IPS-15b (cell line): ENCODE results near the gene GPR27.
A peak's percentile ranks its signal among the peaks of the same experiment; 100 is the strongest.

Experiments used
- H3K27me3 ChIP-seq: one replicate; pipeline ENCODE4 v1.6.1; 2013; ENCODE audit warnings: low read length; ENCODE audit not compliant: control insufficient read depth, insufficient read depth
- H3K36me3 ChIP-seq: one replicate; pipeline ENCODE4 v1.6.1; 2013; ENCODE audit warnings: low read length; ENCODE audit not compliant: control insufficient read depth, insufficient read depth
- H3K4me1 ChIP-seq: one replicate; pipeline ENCODE4 v1.6.1; 2013; ENCODE audit warnings: mild to moderate bottlenecking, low read length; ENCODE audit not compliant: control insufficient read depth, insufficient read depth
- H3K4me3 ChIP-seq: one replicate; pipeline ENCODE4 v1.5.1; 2013; ENCODE audit warnings: low read depth, low read length
- H3K9ac ChIP-seq: one replicate; pipeline ENCODE4 v1.6.1; 2013; ENCODE audit warnings: low read depth, mild to moderate bottlenecking, low read length
- H3K9me3 ChIP-seq: one replicate; pipeline ENCODE4 v1.6.1; 2013; ENCODE audit warnings: mild to moderate bottlenecking, low read length; ENCODE audit not compliant: control insufficient read depth, insufficient read depth

GPR27 gene

GRCh38 chr3:71721651-71722157, 32.0 kb upstream of the GPR27 start:
- Histone ChIP-seq H3K4me3 (no peak overlapping the region), H3K36me3 (no peaks in the 10 kb centered on the region), H3K4me1 (peaks cover 5% of the 10 kb centered on the region), H3K9ac (no peak overlapping the region), H3K9me3 (no peaks in the 10 kb centered on the region), H3K27me3 (peaks cover 35% of the 10 kb centered on the region)

GRCh38 chr3:71722693-71723092, 31.0 kb upstream of the GPR27 start:
- H3K36me3 ChIP-seq, result no peaks in the 10 kb centered on the region
- no peak overlapping the region for H3K4me3 ChIP-seq
- peaks cover 41% of the 10 kb centered on the region for H3K27me3 ChIP-seq
- H3K9ac ChIP-seq, result no peak overlapping the region
- H3K9me3 ChIP-seq, result no peaks in the 10 kb centered on the region
- H3K4me1 ChIP-seq, result peaks cover 5% of the 10 kb centered on the region

DNA sequence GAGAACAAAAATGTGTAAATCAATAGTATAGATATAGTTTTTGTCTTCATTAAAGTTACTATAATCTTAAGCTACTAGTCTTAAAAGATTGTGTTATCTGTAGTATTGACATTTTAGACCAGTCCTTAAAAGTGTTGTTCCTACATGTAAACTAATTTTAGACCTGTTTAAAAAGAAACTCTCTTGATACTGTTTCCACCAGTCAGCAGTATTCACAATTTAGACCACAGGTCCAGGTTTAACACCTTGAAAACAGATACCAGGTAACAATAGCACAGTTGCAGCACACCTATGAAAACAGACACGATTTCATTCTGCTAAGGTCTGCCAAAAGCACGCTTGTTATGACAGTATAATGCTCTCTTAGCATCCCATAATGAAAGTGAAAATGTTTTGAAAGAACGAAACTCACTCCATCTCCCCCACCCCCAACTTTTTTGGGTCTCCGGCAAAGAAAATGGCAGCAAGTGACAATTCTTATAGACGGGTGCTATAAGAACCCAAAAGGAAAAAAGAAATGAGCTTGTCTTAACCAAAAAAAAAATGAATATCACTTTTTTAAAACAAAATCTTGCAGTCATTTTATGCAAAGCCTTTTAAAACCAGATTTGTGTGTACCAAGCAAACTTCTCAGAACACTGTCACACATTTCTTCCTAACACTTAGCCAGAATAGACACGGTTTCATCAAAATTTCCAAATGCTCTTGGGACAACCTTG, 30.0 kb upstream of the GPR27 start:
- Histone ChIP-seq H3K27me3 (peaks cover 41% of the 10 kb centered on the region), H3K9ac (no peak overlapping the region), H3K4me3 (no peak overlapping the region), H3K9me3 (no peaks in the 10 kb centered on the region), H3K4me1 (peaks cover 5% of the 10 kb centered on the region), H3K36me3 (no peaks in the 10 kb centered on the region)

DNA sequence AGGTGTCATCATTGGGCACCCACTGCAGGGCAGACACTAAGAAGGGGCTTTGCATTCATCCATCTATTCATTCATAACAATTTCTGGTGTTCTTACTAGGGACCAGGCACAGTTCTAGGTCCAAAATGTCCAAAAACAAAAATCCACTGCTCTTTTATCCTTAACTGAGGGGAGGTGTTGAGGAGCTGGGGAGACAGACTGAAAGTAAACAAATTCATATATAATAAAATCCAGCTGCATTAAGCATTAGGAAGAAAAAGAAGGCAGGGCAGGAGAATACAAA, 29.5 kb upstream of the GPR27 start:
- peaks cover 41% of the 10 kb centered on the region for H3K27me3 ChIP-seq
- H3K36me3 ChIP-seq, result no peaks in the 10 kb centered on the region
- no peaks in the 10 kb centered on the region for H3K9me3 ChIP-seq
- H3K4me1 ChIP-seq, result peaks cover 6% of the 10 kb centered on the region
- peak overlapping the region; percentile 81 for H3K4me3 ChIP-seq
- no peak overlapping the region for H3K9ac ChIP-seq

DNA sequence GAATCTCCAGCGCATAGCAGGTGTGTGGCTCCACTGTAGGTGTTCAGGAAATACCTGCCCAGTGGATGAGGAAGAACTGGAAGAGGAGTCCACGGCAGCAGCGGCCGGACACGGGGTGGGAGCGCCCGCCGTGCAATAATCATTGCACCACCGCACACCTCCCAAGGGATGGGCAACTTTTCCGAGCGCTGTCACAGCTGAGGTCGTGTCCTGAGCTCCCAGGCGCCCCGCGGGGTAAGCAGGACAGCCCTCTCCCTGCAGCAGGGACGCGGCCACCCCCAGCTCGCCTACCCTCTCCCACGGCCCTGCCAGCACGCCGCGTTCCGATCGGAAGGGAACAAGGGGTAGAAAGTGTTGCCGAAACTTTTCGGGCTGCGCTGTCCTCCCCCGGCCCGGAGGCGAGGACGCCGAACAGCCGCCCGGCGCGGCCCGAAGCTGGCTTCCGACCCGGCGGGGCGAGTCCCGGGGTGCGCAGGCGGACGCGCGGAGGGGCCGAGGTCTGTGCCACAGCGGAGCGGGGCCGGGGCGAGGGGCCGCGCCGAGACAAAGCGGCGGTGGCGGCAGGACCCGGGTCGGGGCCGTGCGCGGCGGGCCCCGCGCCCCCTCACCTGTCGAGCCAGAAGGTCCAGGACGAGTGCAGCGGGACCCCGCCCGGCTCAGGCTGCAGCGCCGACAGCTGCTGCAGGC, 28.9 kb upstream of the GPR27 start:
- Histone ChIP-seq H3K9me3 (no peaks in the 10 kb centered on the region), H3K4me1 (peaks cover 12% of the 10 kb centered on the region), H3K27me3 (peaks cover 41% of the 10 kb centered on the region), H3K4me3 (peak overlapping the region; percentile 81), H3K36me3 (no peaks in the 10 kb centered on the region), H3K9ac (no peak overlapping the region)

DNA sequence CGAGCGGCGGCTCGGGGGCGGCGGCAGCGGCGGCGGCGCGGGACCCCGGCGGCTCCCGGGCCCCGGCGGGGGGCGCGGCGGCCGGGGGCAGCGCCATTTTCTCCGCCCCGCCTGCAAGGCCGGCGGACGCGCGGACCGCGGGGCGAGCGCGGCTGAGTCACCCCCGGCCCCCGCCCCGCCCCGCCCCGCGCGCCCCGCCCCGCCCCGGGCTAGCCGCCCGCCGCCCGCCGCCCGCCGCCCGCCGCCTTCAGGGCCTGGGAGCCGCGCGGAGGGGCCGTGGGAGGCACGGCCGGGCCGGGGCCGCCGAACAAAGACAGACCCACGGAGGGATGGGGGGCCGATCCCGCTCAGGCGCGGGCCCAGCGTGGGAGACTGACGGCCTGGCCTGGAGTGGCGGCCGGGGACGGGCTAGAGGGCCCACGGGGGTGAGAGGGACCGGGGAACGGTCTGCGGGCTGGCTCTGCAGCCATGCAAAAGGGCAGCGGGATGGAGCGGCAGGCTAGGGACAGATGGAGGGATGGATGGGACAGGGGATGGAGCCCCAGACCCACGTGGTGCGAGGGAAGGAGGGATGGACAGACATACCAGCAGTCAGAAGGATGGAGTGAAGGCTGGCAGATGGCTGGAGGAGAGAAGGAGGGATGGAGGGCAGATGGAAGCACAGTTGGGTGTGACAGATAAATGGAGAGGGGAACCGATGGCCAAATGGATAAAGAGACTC, 28.2 kb upstream of the GPR27 start, which contains the start of gene EIF4E3:
EIF4E3 (minus strand) TSS at position 132 of the 721 bp plus-strand sequence; CDS start at position 97, 35 bp downstream.
- Histone ChIP-seq H3K9me3 (no peaks in the 10 kb centered on the region), H3K9ac (no peak within 1 kb of the TSS), H3K36me3 (no peaks in the 10 kb centered on the region), H3K27me3 (peaks cover 41% of the 10 kb centered on the region), H3K4me3 (peak within 1 kb of the TSS; percentile 81), H3K4me1 (peaks cover 19% of the 10 kb centered on the region)

DNA sequence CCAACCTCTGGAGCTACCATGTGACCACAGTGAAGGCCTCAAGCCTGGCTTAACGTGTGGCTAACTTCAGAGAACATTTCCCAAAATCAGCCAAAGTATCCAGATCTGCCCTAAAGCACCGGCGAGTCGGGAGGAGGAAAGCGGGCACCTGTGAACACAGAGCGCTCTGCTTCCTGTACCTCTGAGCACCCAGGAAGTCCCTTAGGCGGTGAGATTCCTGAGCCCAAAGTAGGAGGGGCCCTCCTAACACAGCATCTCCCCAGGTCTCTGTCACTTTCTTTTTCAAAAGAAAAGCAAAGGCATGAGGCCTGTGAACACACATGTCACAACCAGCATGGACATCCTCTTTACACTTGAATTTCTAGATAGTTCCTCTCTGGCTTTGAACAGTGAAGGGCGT, 27.5 kb upstream of the GPR27 start:
- peak overlapping the region; percentile 61 for H3K4me3 ChIP-seq
- H3K9ac ChIP-seq, result no peak overlapping the region
- H3K27me3 ChIP-seq, result peaks cover 41% of the 10 kb centered on the region
- no peaks in the 10 kb centered on the region for H3K36me3 ChIP-seq
- peaks cover 19% of the 10 kb centered on the region for H3K4me1 ChIP-seq
- H3K9me3 ChIP-seq, result no peaks in the 10 kb centered on the region

DNA sequence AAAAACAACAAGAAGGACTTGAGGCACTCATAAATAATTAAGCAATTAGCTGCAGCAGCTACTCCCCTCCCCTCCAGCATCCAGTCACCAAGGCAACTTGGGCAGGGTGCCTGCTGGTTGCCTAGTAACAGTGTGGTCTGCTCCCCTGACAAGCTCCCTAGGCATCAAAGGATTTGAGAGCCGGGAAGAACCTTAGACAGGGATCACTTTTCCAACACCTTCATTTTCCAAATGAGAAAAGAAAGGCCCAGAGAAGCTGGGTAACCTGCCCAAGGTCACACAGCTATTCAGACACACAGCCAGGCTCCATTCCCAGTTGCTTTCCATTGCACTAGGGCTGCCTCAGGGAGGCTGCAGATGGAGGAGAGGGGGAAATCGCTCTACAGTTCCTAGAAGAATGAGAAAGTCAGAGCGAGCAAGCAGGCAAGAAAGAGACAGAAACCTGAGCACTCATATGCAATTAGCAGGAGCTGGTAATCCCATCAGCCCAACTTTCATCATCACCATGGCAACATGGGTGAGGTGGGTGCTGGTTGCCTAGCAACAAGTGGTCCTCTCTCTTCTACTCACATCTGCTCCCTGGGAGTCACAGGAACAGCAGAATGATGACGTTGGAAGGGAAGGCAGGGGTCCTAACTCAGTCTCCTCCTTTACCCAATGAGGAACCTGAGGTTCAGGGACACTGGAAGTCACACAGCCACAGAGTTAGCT, 24.9 kb upstream of the GPR27 start:
- Histone ChIP-seq H3K9me3 (no peaks in the 10 kb centered on the region), H3K36me3 (no peaks in the 10 kb centered on the region), H3K9ac (no peak overlapping the region), H3K4me3 (no peak overlapping the region), H3K4me1 (peaks cover 19% of the 10 kb centered on the region), H3K27me3 (peaks cover 25% of the 10 kb centered on the region)

GRCh38 chr3:71732637-71733036, 21.0 kb upstream of the GPR27 start:
- no peaks in the 10 kb centered on the region for H3K9me3 ChIP-seq
- H3K4me3 ChIP-seq, result no peak overlapping the region
- no peaks in the 10 kb centered on the region for H3K36me3 ChIP-seq
- no peaks in the 10 kb centered on the region for H3K27me3 ChIP-seq
- H3K4me1 ChIP-seq, result peaks cover 14% of the 10 kb centered on the region
- H3K9ac ChIP-seq, result no peak overlapping the region

DNA sequence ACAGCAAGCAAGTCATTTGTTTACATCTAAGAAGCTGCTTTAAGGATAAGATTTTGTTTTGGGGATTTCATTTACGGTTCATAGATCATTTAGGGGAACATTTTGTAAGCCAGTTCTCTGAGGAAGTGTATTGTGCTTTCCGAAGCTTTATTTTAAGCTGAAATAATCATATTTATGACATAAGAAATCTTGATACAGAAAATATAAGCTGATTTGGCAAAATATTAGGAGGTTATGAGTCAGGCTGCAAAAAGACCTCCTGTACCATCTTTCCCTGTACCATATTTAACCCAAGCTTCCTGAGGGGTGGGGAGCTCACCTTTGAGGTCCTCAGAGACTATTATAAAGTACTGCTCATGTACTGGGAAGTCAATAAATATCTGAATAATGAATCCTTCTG, 20.3 kb upstream of the GPR27 start:
- Histone ChIP-seq H3K9ac (no peak overlapping the region), H3K9me3 (no peaks in the 10 kb centered on the region), H3K4me1 (peaks cover 14% of the 10 kb centered on the region), H3K27me3 (no peaks in the 10 kb centered on the region), H3K4me3 (no peak overlapping the region), H3K36me3 (no peaks in the 10 kb centered on the region)

DNA sequence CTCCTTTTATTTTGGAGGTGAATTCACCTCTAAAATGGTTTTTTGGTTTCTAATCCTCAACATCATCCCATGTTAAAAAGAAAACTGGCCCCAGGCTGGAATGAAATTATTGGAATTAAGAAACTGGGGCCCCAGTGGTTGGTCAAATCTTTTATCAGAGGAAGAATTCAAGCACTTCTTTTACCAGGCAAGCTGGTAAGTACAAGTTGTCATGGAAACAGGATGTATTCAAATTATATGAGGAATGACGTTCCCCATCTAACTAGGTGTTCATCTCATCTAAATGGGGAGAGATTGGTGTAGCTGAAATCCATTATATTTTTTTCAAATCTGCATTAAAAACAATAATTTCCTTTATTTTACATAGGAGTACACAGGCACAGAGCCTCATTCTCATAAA, 18.8 kb upstream of the GPR27 start:
- no peak overlapping the region for H3K9ac ChIP-seq
- H3K27me3 ChIP-seq, result no peaks in the 10 kb centered on the region
- H3K4me1 ChIP-seq, result peaks cover 6% of the 10 kb centered on the region
- H3K9me3 ChIP-seq, result no peaks in the 10 kb centered on the region
- H3K36me3 ChIP-seq, result no peaks in the 10 kb centered on the region
- no peak overlapping the region for H3K4me3 ChIP-seq
